K562 (cell line): Measurements from ENCODE around the gene A4GALT. TPM values are rescaled to one million over a fixed set of nuclear protein-coding genes. Genes with fewer than 3 reads are reported as not detected.

Experiments
- ATAC-seq: fragments of 200-7000 bp; cut with Tn5 transposase; 3 replicates; pipeline ENCODE4 v1.9.1; 2020; ENCODE audit warnings: moderate library complexity
- BruUV-seq: library from RNA; stranded (reverse); fragments of 400-500 nt; replicated peaks from 2 replicates; lab custom pipeline; 2021; lab: Mats Ljungman, UMichigan
- CTCF ChIA-PET: fragments of 300-600 bp; formaldehyde crosslinking; extraction: SDS; loops from one replicate; lab custom pipeline; 2021; ENCODE audit warnings: low intra/inter-chr PET ratio; lab: Yijun Ruan, JAX
- POLR2A ChIA-PET: fragments of 300-600, 350-650 bp; sonication (Branson Sonifier 250); formaldehyde crosslinking; extraction: SDS; loops from one replicate; lab custom pipeline; 2021; ENCODE audit warnings: antibody characterized with exemption, inconsistent platforms; lab: Yijun Ruan, JAX
- DNase-seq, 4 experiments: peaks; one replicate each; pipeline versions ENCODE4 v3.0.0 to v3.0.0-alpha.2; 2011 to 2018; ENCODE audit warnings: low spot score in 3 of 4, mixed read lengths in 3 of 4; ENCODE audit errors: extremely low read depth in 1 of 4
- FAIRE-seq: peaks from 2 replicates; lab custom pipeline; 2011; peaks lifted over from hg19 to GRCh38; lab: Jason Lieb, UNC
- H2AFZ ChIP-seq: 2 replicates; pipeline ENCODE4 v1.6.0; 2011; ENCODE audit warnings: low read depth, low read length, control low read depth, inconsistent platforms
- H3K27ac ChIP-seq: fragments of 200-600 bp; 3 replicates; pipeline ENCODE4 v1.8.0; 2011; ENCODE audit warnings: low read depth, mild to moderate bottlenecking, control low read depth, inconsistent platforms, low read length, moderate library complexity, mixed read lengths; ENCODE audit errors: extremely low read depth
- H3K27me3 ChIP-seq, 2 experiments: fragments of 300-600 bp in 1 of 2; 2 replicates in 1 of 2; 3 replicates in 1 of 2; pipeline versions ENCODE4 v1.6.0 to v1.8.0; 2011; ENCODE audit warnings: inconsistent platforms in 2 of 2, low read length in 2 of 2, mild to moderate bottlenecking in 1 of 2, mixed read lengths in 1 of 2, moderate library complexity in 1 of 2; ENCODE audit not compliant: control insufficient read depth in 2 of 2, insufficient read depth in 2 of 2
- H3K36me3 ChIP-seq: fragments of 300-600 bp; 3 replicates; pipeline ENCODE4 v1.8.0; 2011; ENCODE audit warnings: mild to moderate bottlenecking, low read length, inconsistent platforms; ENCODE audit not compliant: control insufficient read depth, insufficient read depth
- H3K4me1 ChIP-seq, 2 experiments: fragments of 200-600 bp in 1 of 2; replicated peaks in 1 of 2; 2 replicates in 1 of 2; 3 replicates in 1 of 2; pipeline versions ENCODE4 v1.5.1 to v1.8.0; 2011; ENCODE audit warnings: inconsistent platforms in 2 of 2, low read length in 2 of 2, mild to moderate bottlenecking in 1 of 2, mixed read lengths in 1 of 2, moderate library complexity in 1 of 2; ENCODE audit not compliant: control insufficient read depth in 2 of 2, insufficient read depth in 2 of 2
- H3K4me2 ChIP-seq: 2 replicates; pipeline ENCODE4 v1.6.1; 2011; ENCODE audit warnings: low read length, control low read depth, inconsistent platforms, mixed read lengths; ENCODE audit not compliant: insufficient read depth
- H3K4me3 ChIP-seq: fragments of 200-600 bp; sonication (generic), shearing (Covaris generic); 2 replicates; pipeline ENCODE4 v1.5.1; 2016; ENCODE audit warnings: control low read depth, inconsistent platforms
- H3K79me2 ChIP-seq: fragments of 200-600 bp; 3 replicates; pipeline ENCODE4 v1.8.0; 2011; ENCODE audit warnings: low read length, inconsistent platforms; ENCODE audit not compliant: control insufficient read depth, insufficient read depth
- H3K9ac ChIP-seq, 2 experiments: 2 replicates each; pipeline versions ENCODE4 v1.6.0 to v1.6.1; 2011; ENCODE audit warnings: low read depth in 2 of 2, low read length in 2 of 2, control low read depth in 1 of 2, inconsistent platforms in 1 of 2, mild to moderate bottlenecking in 1 of 2, mixed read lengths in 1 of 2; ENCODE audit not compliant: insufficient read depth in 1 of 2
- H3K9me1 ChIP-seq: one replicate; pipeline ENCODE4 v1.6.0; 2011; ENCODE audit warnings: inconsistent platforms, mild to moderate bottlenecking, low read length, moderate library complexity; ENCODE audit not compliant: control insufficient read depth, insufficient read depth
- H3K9me3 ChIP-seq: replicated peaks from 2 replicates; pipeline ENCODE4 v1.5.1; 2011; ENCODE audit warnings: low read depth, low read length, inconsistent platforms; ENCODE audit not compliant: control insufficient read depth, insufficient read depth
- H4K20me1 ChIP-seq: replicated peaks from 2 replicates; pipeline ENCODE4 v1.6.1; 2011; ENCODE audit warnings: low read length, inconsistent platforms, mixed read lengths; ENCODE audit not compliant: control insufficient read depth, insufficient read depth
- BRD9 ChIP-seq: fragments of 450-650 bp; IDR thresholded peaks from 2 replicates; pipeline ENCODE4 v1.6.1; 2018; ENCODE audit warnings: low read depth; ENCODE audit not compliant: partially characterized antibody
- E2F5 ChIP-seq: sonication (generic); formaldehyde crosslinking; IDR thresholded peaks from 2 replicates; pipeline ENCODE4 v1.8.0; 2022; ENCODE audit warnings: mild to moderate bottlenecking, missing genetic modification reagents
- ESRRA ChIP-seq: fragments of 450-650 bp; IDR thresholded peaks from 2 replicates; pipeline ENCODE4 v1.6.1; 2014; ENCODE audit warnings: low read depth, mild to moderate bottlenecking, moderate library complexity, borderline replicate concordance
- POLR2B ChIP-seq: fragments of 450-650 bp; IDR thresholded peaks from 2 replicates; pipeline ENCODE4 v1.6.1; 2018; ENCODE audit warnings: low read depth; ENCODE audit not compliant: partially characterized antibody
- RBM14 ChIP-seq: fragments of 200-400 bp; formaldehyde crosslinking; IDR thresholded peaks from 2 replicates; pipeline ENCODE4 v1.6.1; 2018; ENCODE audit warnings: low read depth, mild to moderate bottlenecking, low read length, moderate library complexity, borderline replicate concordance; ENCODE audit not compliant: insufficient read depth
- THAP12 ChIP-seq: fragments of 250-450 bp; sonication (Bioruptor Pico); IDR thresholded peaks from 2 replicates; pipeline ENCODE4 v1.9.0; 2021; ENCODE audit warnings: mild to moderate bottlenecking, inconsistent platforms
- TOE1 ChIP-seq, 2 experiments: fragments of 450-650 bp in 1 of 2; sonication (generic) in 1 of 2; formaldehyde crosslinking in 1 of 2; IDR thresholded peaks; 2 replicates each; pipeline versions ENCODE4 v1.7.1 to v1.8.0; 2016 to 2022; ENCODE audit warnings: borderline replicate concordance in 2 of 2, mild to moderate bottlenecking in 2 of 2, antibody characterized with exemption in 1 of 2, inconsistent platforms in 1 of 2, low read depth in 1 of 2, missing genetic modification reagents in 1 of 2, moderate library complexity in 1 of 2
- ZBTB7A ChIP-seq: IDR thresholded peaks from 2 replicates; pipeline ENCODE4 v1.6.1; 2011; ENCODE audit warnings: low read depth, mild to moderate bottlenecking, low read length, moderate library complexity, borderline replicate concordance; ENCODE audit not compliant: control insufficient read depth
- ZNF408 ChIP-seq: fragments of 250-450 bp; sonication (Bioruptor Pico); IDR thresholded peaks from 2 replicates; pipeline ENCODE4 v1.4.0; 2020; ENCODE audit warnings: low read depth, mild to moderate bottlenecking, moderate library complexity
- ZNF589 ChIP-seq: fragments of 200-800 bp; sonication (Bioruptor generic); IDR thresholded peaks from 2 replicates; pipeline ENCODE4 v1.6.1; 2016; ENCODE audit warnings: low read depth, missing genetic modification characterization, missing compliant biosample characterization
- WGBS: fragments of 100-300 bp; shearing (Covaris generic); methylation state at CpG from one replicate; pipeline ENCODE4 v1.1.6; 2016; ENCODE audit warnings: low coverage, mixed read lengths; ENCODE audit not compliant: insufficient coverage; ENCODE audit errors: missing lambda C conversion rate; 5-methylcytosine and 5-hydroxymethylcytosine counted together
- in situ Hi-C: fragments of 300-500 bp; cut with MboI; formaldehyde crosslinking; loops from 4 replicates; pipeline ENCODE4 v1.15.0; 2018; ENCODE audit warnings: inconsistent platforms, mixed read lengths
- intact Hi-C: fragments of 100-400 bp; cut with micrococcal nuclease; formaldehyde crosslinking; loops from 2 replicates; pipeline ENCODE4 v1.14.2; 2022
- polyA plus RNA-seq, 8 experiments: library from polyadenylated mRNA; depleted of rRNA in 4 of 8; stranded (reverse) in 5 of 8; unstranded in 3 of 8; fragments of >200 nt; fragmentation: Nextera tagmentation in 2 of 8; fragmentation: Illumina TruSeq in 1 of 8; extraction: Ambion mirVana in 2 of 8; extraction: Trizol in 1 of 8; gene quantifications; 2 replicates each; pipeline versions ENCODE4 v1.2.1 to v1.2.3, GENCODE V29; 2011 to 2014; ENCODE audit warnings: inconsistent platforms in 1 of 8, missing spikeins in 1 of 8
- total RNA-seq, 7 experiments: library from RNA; depleted of rRNA in 6 of 7; stranded (reverse); fragments of >200 nt in 6 of 7; fragmentation: Illumina TruSeq in 2 of 7; extraction: Trizol in 2 of 7; gene quantifications; 2 replicates each; pipeline versions ENCODE4 v1.2.1 to v1.2.3, GENCODE V29; 2011 to 2021; ENCODE audit warnings: low replicate concordance in 1 of 7

Gene A4GALT
- total and polyA plus RNA-seq, 9 of the 15 experiments (the other 6 are each of a cell fraction or from before 2014, with no cell fraction given), result 0.07 to 0.11 TPM; not detected in 7

- TF ChIP-seq THAP12 (CRISPR knock-in tag) (no peak), ZNF589 (CRISPR knock-in tag) (no peak), BRD9 (no peak), TOE1 (IDR thresholded peaks at IDR 0.05; ENCODE audit: borderline replicate concordance) (no peak), TOE1 (CRISPR knock-in tag; IDR thresholded peaks at IDR 0.05; ENCODE audit: borderline replicate concordance, low read depth) (no peak), ZBTB7A (no peak)
These were observed 370 bp upstream of the A4GALT start (continued) for GRCh38 chr22:42721045-42721434.

GRCh38 chr22:42719656-42720262 lies 911 bp downstream of the A4GALT start:
- peak in 1 of 4 experiments; percentile 3 for DNase-seq
- no TSS peak for BruUV-seq
- CTCF ChIA-PET, result no interaction called here
- Histone ChIP-seq H3K27ac (no peak overlapping the region), H3K9me3 (no peaks in the 10 kb centered on the region), H3K79me2 (no peaks in the 10 kb centered on the region), H3K4me1 (peaks cover 14 to 27% of the 10 kb centered on the region in 2 experiments; a peak in 4 of 5 replicates), H3K4me2 (no peak overlapping the region), H3K36me3 (no peaks in the 10 kb centered on the region), H3K27me3 (peaks cover 15 to 27% of the 10 kb centered on the region in 2 experiments; a peak in 4 of 5 replicates), H3K4me3 (no peak overlapping the region), H4K20me1 (peaks cover 5% of the 10 kb centered on the region; the same call in 1 of the 2 replicates), H3K9me1 (peaks cover 5% of the 10 kb centered on the region), H2AFZ (no peak overlapping the region), H3K9ac (no peak overlapping the region)
- no peak for FAIRE-seq
- intact Hi-C loops, result no loop called here
- in situ Hi-C loops, result no loop called here
- TF ChIP-seq POLR2B (no peak), ZNF408 (CRISPR knock-in tag) (no peak), ESRRA (no peak), E2F5 (CRISPR knock-in tag) (no peak), RBM14 (no peak)
- ATAC-seq, result no peak
- POLR2A ChIA-PET, result no interaction called here
- 29% methylated on average over 25 of the region's 37 CpGs for WGBS
